IMR-90 (cell line): ENCODE measurements around the gene ACAA2.

ENCODE experiments used
- NFE2L2 ChIP-seq: fragments of 150-350 bp; IDR thresholded peaks from 2 replicates; pipeline ENCODE4 v1.6.1; 2016; ENCODE audit warnings: low read depth, mild to moderate bottlenecking, low read length
- POLR2A ChIP-seq: IDR thresholded peaks from 2 replicates; pipeline ENCODE4 v1.6.1; 2012; ENCODE audit warnings: mild to moderate bottlenecking, low read depth, low read length
- RAD21 ChIP-seq: IDR thresholded peaks from 2 replicates; pipeline ENCODE4 v1.6.1; 2012; ENCODE audit warnings: low read length, improper control_type of control experiment
- TF ChIP-seq, protein P1 (sequence below): conservative IDR thresholded peaks from 2 replicates; pipeline ENCODE4 v1.5.1; 2012; ENCODE audit warnings: mild to moderate bottlenecking, low read depth, low read length, improper control_type of control experiment
- TF ChIP-seq, protein P2 (sequence below): fragments of 150-350 bp; IDR thresholded peaks from 2 replicates; pipeline ENCODE4 v1.6.1; 2017; ENCODE audit warnings: mild to moderate bottlenecking, antibody characterized with exemption, low read length, low read depth

DNA sequence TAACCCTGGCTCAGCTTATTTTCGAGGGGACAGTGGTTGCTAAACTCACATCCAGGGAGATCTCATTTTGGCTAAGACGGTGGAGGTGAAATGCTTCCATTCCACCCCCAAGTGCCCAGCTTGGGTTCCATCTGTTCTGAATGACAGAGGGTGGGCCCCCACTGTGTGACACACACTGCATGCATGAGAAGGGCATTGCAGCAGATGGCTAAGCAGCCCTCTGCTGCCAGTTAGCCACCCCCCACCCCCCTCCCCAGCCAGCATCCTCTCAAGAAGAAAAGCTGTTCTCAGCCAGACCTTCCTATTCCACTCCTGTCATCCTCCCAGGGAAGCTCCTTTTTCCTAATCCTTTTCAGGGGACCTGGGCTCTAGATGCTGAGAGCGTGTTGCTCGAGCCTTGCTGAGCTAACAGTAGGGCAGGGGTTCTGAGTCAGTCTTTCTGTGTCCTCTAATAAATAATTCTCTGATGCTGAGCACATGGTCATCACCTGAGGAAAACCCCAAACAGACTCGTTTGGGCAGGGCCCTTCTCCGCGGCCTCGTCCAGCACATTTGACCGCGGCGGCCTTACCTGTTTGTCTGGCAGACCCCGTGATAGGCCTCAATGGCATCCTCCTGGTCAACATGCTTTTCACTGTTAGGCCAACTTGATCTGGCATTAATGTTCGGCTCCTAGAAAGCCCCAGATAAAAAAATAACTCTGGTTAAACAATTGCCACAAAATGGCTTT is 49.5 kb upstream of the ACAA2 start:
- TF ChIP-seq NFE2L2, result no peak
- TF ChIP-seq, protein P1, sequence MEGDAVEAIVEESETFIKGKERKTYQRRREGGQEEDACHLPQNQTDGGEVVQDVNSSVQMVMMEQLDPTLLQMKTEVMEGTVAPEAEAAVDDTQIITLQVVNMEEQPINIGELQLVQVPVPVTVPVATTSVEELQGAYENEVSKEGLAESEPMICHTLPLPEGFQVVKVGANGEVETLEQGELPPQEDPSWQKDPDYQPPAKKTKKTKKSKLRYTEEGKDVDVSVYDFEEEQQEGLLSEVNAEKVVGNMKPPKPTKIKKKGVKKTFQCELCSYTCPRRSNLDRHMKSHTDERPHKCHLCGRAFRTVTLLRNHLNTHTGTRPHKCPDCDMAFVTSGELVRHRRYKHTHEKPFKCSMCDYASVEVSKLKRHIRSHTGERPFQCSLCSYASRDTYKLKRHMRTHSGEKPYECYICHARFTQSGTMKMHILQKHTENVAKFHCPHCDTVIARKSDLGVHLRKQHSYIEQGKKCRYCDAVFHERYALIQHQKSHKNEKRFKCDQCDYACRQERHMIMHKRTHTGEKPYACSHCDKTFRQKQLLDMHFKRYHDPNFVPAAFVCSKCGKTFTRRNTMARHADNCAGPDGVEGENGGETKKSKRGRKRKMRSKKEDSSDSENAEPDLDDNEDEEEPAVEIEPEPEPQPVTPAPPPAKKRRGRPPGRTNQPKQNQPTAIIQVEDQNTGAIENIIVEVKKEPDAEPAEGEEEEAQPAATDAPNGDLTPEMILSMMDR, result no peak
- TF ChIP-seq, protein P2, sequence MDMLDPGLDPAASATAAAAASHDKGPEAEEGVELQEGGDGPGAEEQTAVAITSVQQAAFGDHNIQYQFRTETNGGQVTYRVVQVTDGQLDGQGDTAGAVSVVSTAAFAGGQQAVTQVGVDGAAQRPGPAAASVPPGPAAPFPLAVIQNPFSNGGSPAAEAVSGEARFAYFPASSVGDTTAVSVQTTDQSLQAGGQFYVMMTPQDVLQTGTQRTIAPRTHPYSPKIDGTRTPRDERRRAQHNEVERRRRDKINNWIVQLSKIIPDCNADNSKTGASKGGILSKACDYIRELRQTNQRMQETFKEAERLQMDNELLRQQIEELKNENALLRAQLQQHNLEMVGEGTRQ, result no peak
- no peak for TF ChIP-seq POLR2A
- TF ChIP-seq RAD21, result no peak
